GM18951 (cell line): ENCODE results near the gene TBC1D1.

ENCODE experiments used
- POLR2A ChIP-seq: IDR thresholded peaks from 4 replicates; pipeline ENCODE4 v1.6.1; 2011; ENCODE audit warnings: mild to moderate bottlenecking; ENCODE audit not compliant: insufficient read length, insufficient read depth; ENCODE audit errors: extremely low read depth
- in situ Hi-C: fragments of 300-500 bp; cut with MboI; formaldehyde crosslinking; loops from one replicate; pipeline ENCODE4 v1.12.0; 2022; ENCODE audit warnings: low sequenced_read_pairs, mixed read lengths, inconsistent platforms; ENCODE audit not compliant: unreplicated experiment

TBC1D1 gene

GRCh38 chr4:38044060-38044459 is 153.2 kb downstream of the TBC1D1 start:
- no peak for TF ChIP-seq POLR2A
- in situ Hi-C loops, result no loop called here

GRCh38 chr4:38045289-38045988 is 154.6 kb downstream of the TBC1D1 start:
- no peak for TF ChIP-seq POLR2A
- in situ Hi-C loops, result no loop called here

GRCh38 chr4:38046727-38047489 is 156.0 kb downstream of the TBC1D1 start:
- in situ Hi-C loops, result no loop called here
- TF ChIP-seq POLR2A, result no peak

DNA sequence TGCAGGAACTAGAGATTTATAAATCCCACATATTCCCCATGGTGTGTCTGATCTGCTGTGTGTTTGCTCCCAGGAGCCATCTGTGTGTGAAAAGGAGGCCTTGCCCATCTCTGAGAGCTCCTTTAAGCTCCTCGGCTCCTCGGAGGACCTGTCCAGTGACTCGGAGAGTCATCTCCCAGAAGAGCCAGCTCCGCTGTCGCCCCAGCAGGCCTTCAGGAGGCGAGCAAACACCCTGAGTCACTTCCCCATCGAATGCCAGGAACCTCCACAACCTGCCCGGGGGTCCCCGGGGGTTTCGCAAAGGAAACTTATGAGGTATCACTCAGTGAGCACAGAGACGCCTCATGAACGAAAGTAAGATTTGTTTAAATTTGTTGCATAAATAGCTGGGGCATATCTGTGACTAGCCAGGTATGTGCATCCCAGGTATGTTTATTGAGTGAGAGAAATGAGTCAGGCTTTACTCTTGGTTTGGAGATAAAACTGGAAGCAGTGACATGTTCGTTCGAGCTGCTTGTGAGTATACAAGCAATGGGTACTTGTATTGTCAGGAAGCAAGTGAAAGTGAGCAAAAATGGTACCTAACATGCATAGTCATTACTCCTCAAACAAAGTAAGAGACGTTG is 158.8 kb downstream of the TBC1D1 start:
- no peak for TF ChIP-seq POLR2A
- in situ Hi-C loops, result loop anchor here (25.0 kb wide), 1 partner anchor 638 kb away; no protein-coding TSS in a partner anchor

- in situ Hi-C loops, result loop anchor here (25.0 kb wide), 1 partner anchor 637 kb away; no protein-coding TSS in a partner anchor
- TF ChIP-seq POLR2A, result no peak
Observed at GRCh38 chr4:38050560-38051350, 159.9 kb downstream of the TBC1D1 start.

DNA sequence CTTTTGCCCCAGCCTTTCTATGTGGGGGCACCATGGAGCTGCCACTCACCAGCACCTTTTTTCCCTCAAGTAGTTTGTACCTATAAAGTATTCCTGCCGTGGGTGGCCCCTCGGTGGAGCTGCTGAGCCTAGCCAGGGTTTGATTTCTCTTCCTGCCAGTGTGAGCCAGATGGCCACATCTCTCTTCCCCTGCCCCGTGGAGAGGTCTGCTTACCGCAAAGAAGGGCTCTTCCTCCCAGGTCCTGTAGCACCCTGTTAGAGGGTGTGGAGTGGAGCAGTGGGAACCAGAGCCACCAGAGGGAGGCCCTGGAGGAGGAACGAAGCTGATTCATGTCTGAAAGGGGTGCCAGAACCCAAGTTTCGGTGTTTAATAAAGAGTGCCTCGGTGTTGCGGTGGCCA is 164.7 kb downstream of the TBC1D1 start:
- no peak for TF ChIP-seq POLR2A
- in situ Hi-C loops, result loop anchor here (25.0 kb wide), 1 partner anchor 632 kb away; no protein-coding TSS in a partner anchor

DNA sequence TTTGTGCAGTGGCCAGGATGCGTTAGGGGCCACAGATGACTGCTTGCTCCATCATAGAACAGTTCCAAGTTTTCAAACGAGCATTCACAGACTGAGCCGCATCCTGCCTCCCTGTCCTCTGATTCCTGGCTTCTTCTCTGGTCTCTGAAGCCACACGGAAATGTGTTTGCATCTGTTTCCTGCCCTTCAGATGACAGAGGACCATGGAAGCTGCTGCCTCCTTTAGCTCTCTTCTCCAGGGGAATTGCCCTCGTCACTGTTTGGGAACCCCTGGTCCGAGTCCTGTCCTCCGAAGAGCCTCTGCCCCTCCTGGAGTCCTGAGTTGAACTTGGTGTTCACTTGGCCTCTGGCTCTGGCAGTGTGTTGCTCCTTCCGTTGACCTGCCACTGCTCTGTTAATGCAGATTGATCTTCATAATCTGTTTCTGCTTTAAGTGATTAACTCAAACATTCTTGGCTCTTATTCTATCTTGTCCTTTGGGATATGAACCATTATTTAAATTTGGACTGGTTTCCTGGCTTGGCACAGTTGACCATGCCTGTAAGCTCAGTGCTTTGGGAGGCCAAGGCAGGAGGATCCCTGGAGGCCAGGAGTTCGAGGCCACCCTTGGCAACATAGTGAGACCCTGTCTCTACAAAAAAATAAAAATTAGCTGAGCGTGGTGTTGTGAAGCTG is 165.3 kb downstream of the TBC1D1 start:
- in situ Hi-C loops, result loop anchor here (25.0 kb wide), 1 partner anchor 631 kb away; no protein-coding TSS in a partner anchor
- no peak for TF ChIP-seq POLR2A

- in situ Hi-C loops, result loop anchor here (25.0 kb wide), 1 partner anchor 629 kb away; no protein-coding TSS in a partner anchor
- TF ChIP-seq POLR2A, result no peak
Observed at GRCh38 chr4:38058151-38058550, 167.3 kb downstream of the TBC1D1 start.

GRCh38 chr4:38060829-38061431 is 170.0 kb downstream of the TBC1D1 start:
- TF ChIP-seq POLR2A, result no peak
- in situ Hi-C loops, result loop anchor here (25.0 kb wide), 1 partner anchor 626 kb away; no protein-coding TSS in a partner anchor

GRCh38 chr4:38062088-38062775 is 171.3 kb downstream of the TBC1D1 start:
- no peak for TF ChIP-seq POLR2A
- in situ Hi-C loops, result loop anchor here (25.0 kb wide), 1 partner anchor 625 kb away; no protein-coding TSS in a partner anchor

GRCh38 chr4:38062776-38063097 is 171.9 kb downstream of the TBC1D1 start:
- TF ChIP-seq POLR2A, result no peak
- in situ Hi-C loops, result loop anchor here (25.0 kb wide), 1 partner anchor 625 kb away; no protein-coding TSS in a partner anchor
